ENCODE data around the gene MAGI1.

GRCh38 chr3:65729973-65730372 is 308.7 kb downstream of the MAGI1 start:
- TF ChIP-seq CTCF (IDR thresholded peaks at IDR 0.05) (no peak), POLR2A (IDR thresholded peaks at IDR 0.05) (no peak)

Data from lower leg skin (tissue), 3 donors.